CD4-positive, alpha-beta T cell treated with Interleukin-6 at 100 ng/mL for 8 hours (primary cell): Measurements from ENCODE around the gene ICAM2.

Source experiments
- DNase-seq: peaks from one replicate; pipeline ENCODE4 v3.0.0-alpha.2; 2020; ENCODE audit warnings: mixed read lengths, low spot score

ICAM2 gene

DNA sequence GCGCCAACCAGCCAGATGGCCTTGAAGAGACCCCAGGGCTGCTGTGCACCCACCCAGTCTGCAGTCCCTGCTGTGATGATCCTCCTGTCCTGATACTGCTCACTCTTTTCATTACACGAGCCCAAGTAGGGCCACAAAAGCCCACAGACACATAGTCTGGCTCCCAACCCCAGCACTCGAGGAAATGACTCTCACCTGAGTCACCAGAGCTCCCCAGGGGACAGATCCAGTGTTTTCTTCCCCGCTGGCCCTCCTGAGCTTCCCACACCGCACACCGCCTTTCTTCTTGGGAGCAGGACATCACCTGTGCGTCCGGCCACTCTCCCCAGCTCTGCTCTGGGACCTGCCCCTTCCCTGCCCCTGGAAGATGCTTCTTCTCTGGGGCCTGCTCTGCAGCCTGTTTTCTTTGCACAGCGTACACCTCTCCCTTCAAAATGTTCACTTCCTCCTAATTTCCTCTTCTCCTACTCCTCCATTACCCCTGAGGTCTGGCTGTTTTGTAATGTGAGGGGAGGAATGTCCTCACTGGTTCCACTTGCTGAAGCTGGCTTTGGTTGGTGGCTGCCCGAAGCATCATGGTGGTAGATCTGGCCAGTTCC is 45.7 kb downstream of the ICAM2 start:
- DNase-seq = no peak

DNA sequence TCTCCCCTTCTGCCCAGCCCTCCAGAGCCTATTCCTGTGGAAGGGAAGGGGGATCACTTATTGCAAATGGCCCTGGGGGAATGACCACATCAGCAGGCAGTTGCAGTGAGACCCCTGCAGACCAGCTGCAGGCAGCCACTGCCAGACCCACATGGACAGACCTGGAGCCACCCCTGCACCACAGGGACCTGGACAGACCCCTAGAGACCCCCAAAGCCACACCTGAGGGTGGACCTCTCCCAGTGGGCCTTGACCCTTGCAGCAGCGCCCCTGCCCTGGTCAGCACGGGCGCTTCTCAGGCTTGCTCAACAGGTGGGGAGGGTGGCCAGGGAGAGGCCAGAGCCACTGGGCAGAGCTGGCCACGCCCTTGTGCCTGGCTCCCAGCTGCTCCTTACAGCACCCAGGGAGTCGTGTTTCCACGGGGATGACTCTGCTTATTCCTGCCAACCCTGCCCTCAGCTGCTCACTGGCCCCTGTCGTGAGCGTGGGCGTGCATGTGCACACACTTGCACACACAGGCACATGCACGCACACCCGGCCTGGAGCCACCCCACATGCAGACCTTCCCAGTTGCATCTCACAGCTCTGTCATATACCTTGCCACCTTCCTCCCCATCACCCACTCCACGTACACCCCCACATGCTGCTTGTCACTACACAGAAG is 46.4 kb downstream of the ICAM2 start:
- no peak for DNase-seq

- no peak for DNase-seq
These were observed 47.2 kb downstream of the ICAM2 start for GRCh38 chr17:63973247-63973646.

GRCh38 chr17:63972796-63973195 is 47.6 kb downstream of the ICAM2 start, which contains the start of gene SCN4A:
Gene SCN4A (minus strand): TSS chr17:63972918. CDS start chr17:63972841, 77 bp downstream.
- DNase-seq = no peak

- no peak for DNase-seq
These were observed 51.2 kb downstream of the ICAM2 start for GRCh38 chr17:63969278-63969677.

DNA sequence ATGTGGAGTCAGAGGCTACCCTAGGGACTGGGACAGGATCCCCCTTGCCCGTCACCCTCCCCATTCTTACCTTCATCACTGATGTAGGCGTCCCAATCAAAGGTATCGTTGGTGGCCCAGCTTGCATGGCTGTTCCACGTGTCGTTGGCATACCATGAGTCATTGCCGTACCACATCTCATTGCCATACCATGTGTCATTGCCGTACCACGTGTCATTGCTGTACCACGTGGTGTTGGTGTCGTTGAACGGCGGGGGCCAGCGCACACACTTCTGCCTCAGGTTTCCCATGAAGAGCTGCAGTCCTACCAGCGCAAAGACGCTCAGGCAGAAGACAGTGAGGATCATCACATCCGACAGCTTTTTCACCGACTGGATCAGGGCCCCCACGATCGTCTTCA is 52.5 kb downstream of the ICAM2 start:
- no peak for DNase-seq

GRCh38 chr17:63966646-63967264 is 53.7 kb downstream of the ICAM2 start:
- DNase-seq = peak; percentile 21

DNA sequence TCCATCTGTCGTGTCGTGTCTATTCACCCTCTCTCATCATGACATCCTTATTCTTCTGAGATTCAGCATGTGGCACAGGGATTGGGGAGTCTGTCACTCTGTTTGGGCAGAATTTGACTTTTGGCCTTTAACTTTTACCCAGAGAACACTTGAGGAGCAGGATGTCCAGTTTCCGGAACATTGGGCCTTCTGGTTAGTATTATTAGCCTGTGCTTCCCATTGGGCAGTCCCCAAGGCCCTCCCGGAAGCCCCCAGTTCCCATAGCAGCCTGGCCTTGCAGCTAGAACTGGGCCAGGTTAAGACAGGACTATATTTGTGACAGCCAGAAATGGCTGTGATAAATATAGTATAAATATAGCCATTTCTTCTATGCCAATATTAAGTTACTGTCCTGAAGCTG is 57.3 kb downstream of the ICAM2 start:
- DNase-seq = no peak

DNA sequence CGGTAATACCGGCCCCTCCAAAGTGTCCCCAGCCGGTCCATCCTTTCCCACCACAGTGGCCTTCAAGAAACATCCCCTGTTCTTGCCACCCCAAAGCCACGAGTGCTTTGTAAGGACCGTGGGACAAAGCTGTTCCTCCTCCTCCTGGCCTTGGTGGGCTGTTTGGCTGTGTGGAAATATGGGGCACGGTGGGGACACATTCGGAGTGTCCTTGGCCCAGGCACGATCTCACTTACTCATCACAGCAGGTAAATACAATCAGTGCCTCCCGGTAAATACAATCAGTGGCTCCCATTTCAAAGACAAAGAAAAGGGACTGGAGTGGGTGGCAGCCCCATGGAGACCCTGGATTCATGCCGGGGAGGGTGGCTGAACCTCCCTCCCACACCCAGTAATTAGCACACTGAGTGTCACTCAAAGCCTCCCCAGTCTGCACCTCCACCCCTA is 58.1 kb downstream of the ICAM2 start:
- no peak for DNase-seq

DNA sequence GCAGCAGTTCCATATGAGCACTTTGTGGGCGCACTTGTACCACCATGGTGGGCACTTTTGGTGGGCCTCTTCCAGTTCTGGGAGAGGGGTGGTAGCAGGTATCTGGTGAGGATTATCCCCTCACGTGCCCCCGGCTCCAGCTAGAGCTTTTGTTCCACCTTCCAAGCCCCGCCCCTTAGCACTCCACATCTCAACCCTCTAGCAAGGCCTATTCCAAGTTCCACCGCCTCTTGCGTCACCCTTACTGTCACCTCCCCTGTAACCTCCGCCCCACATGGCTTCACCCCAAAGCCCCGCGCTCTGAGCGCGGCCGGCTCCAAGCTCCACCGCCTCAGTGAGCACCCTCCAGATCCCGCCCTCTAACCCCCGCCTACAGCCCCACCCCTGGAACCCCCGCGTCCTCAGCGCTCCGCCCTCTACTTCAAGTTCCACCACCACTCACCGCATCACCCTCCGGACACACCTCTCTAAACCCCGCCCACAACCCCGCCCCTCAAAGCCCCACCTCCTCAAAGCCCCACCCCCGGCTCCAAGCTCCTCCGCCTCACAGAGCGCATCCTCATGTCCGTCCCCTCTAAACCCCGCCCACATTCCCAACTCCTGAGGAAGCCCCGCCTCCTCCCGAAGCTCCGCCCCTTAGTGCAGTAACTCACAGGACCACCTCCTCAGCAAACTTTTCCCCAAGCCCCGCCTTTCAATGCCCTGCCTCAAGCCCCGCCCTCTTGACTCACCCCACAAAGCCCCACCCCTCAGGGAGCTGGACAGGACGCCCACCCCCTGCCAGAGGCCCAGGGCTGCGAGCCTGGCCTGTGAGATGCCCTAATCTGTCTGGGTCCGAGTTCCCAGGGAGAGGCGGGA is 58.8 kb downstream of the ICAM2 start:
- DNase-seq = peak; percentile 14

DNA sequence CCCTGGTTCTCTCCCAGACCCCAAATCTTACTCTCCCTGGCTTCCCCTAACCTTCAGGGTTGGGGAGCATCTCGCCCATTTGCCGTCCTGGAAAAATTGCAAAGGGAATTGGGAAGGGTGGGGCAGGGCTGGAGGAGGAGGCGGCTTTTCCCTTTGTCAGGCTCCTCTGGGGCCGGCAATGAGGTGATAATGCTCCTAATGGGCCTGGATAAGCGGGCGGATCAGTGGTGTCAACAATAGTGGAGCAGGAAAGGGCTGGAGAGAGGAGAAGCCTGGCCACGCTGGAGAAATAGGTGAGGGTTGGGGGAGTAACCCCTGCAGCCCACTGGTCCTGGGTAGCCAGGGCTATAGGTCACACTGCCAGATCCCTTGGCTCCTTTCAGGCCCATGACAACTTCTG is 60.0 kb downstream of the ICAM2 start:
- no peak for DNase-seq

GRCh38 chr17:63960006-63960405 is 60.4 kb downstream of the ICAM2 start:
- DNase-seq = no peak

DNA sequence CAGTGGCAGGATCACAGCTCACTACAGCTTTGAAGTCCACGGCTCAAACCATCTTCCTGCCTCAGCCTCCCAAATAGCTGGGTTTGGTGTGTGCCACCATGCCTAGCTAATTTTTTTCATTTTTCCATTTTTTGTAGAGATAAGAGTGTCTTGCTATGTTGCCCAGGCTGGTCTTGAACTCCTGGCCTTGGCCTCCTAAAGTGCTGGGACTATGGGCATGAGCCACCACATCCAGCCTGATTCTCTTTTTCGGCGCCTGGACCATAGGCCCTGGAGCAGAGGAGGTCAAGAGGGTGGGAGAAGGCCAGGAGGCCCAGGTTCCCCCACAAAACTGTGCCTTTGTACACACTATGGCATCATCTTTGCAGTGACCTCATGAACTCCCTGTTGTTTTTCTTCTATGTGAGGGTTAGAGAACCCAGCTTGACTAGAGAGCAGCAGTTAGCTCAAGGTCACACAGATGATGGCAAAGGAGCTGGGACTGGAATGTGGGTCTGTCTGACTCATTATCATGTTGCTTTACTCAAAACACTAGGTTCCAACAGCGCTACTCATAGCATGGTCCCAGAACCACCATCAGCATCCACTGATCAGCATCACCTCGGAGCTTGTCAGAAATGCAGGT is 64.0 kb downstream of the ICAM2 start:
- DNase-seq = no peak

- DNase-seq = no peak
These were observed 64.6 kb downstream of the ICAM2 start for GRCh38 chr17:63955791-63956190.

DNA sequence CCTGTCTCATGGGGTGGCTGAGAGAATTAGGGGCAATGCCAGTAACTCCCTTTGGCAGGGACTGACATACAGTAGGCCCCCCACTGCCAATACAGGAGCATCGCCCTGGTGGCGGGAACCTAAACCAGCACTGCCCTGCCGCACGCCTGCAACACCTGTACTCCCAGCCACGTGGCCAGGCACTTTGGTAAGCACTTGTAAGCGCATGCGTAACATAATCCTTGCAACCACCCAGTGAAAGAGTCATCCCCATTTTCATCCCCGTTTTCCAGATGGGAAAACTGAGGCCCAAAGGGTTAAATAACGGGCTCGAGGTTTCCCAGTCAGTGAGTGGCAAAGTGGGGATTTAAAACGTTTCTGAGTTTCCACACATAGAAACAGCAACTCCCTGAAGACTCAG is 65.2 kb downstream of the ICAM2 start:
- no peak for DNase-seq

- peak; percentile 42 for DNase-seq
These were observed 65.9 kb downstream of the ICAM2 start for GRCh38 chr17:63954402-63955063.
